ENCODE results near the gene CDH23.

GRCh38 chr10:71372882-71373495, 23.7 kb upstream of the CDH23 start:
- TF ChIP-seq CTCF (IDR thresholded peaks at IDR 0.05) = no peak
- no peak for TF ChIP-seq FOXP1 (CRISPR knock-in tag; IDR thresholded peaks at IDR 0.05; ENCODE audit: borderline replicate concordance)
- TF ChIP-seq OVOL2 (CRISPR knock-in tag; IDR thresholded peaks at IDR 0.05; ENCODE audit: borderline replicate concordance) = no peak
- TF ChIP-seq MAX (CRISPR knock-in tag; IDR thresholded peaks at IDR 0.05) = no peak
- TF ChIP-seq SMAD4 (CRISPR knock-in tag; IDR thresholded peaks at IDR 0.05) = no peak
- TF ChIP-seq NFE2L1 (CRISPR knock-in tag; IDR thresholded peaks at IDR 0.05) = no peak
- no peak for TF ChIP-seq STAT6 (CRISPR knock-in tag; conservative IDR thresholded peaks at IDR 0.05; ENCODE audit: low read depth)
- no peak for TF ChIP-seq USF2 (CRISPR knock-in tag; IDR thresholded peaks at IDR 0.05)
- TF ChIP-seq ZNF121 (CRISPR knock-in tag; IDR thresholded peaks at IDR 0.05) = no peak
- no peak for TF ChIP-seq CREB1 (CRISPR knock-in tag; IDR thresholded peaks at IDR 0.05)
- TF ChIP-seq ZNF138 (CRISPR knock-in tag; conservative IDR thresholded peaks at IDR 0.05) = no peak
- TF ChIP-seq TP53 (CRISPR knock-in tag; IDR thresholded peaks at IDR 0.05) = no peak
- no peak for TF ChIP-seq ATF3 (CRISPR knock-in tag; conservative IDR thresholded peaks at IDR 0.05)
- no peak for TF ChIP-seq ESRRA (CRISPR knock-in tag; IDR thresholded peaks at IDR 0.05; ENCODE audit: borderline replicate concordance)

Measured in WTC11 (cell line).